Inflammatory macrophage treated with lipopolysaccharide for 4 hours (primary cell): ENCODE results near the gene KRT9.
"Not testable (repeated sequence)": the region's sequence is repeated elsewhere in the genome, so short reads cannot be mapped to it uniquely, and the experiment has no call there.

Experiments used
- DNase-seq: peaks from one replicate; pipeline ENCODE4 v3.0.0-alpha.2; 2020

Gene KRT9, protein sequence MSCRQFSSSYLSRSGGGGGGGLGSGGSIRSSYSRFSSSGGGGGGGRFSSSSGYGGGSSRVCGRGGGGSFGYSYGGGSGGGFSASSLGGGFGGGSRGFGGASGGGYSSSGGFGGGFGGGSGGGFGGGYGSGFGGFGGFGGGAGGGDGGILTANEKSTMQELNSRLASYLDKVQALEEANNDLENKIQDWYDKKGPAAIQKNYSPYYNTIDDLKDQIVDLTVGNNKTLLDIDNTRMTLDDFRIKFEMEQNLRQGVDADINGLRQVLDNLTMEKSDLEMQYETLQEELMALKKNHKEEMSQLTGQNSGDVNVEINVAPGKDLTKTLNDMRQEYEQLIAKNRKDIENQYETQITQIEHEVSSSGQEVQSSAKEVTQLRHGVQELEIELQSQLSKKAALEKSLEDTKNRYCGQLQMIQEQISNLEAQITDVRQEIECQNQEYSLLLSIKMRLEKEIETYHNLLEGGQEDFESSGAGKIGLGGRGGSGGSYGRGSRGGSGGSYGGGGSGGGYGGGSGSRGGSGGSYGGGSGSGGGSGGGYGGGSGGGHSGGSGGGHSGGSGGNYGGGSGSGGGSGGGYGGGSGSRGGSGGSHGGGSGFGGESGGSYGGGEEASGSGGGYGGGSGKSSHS

DNA sequence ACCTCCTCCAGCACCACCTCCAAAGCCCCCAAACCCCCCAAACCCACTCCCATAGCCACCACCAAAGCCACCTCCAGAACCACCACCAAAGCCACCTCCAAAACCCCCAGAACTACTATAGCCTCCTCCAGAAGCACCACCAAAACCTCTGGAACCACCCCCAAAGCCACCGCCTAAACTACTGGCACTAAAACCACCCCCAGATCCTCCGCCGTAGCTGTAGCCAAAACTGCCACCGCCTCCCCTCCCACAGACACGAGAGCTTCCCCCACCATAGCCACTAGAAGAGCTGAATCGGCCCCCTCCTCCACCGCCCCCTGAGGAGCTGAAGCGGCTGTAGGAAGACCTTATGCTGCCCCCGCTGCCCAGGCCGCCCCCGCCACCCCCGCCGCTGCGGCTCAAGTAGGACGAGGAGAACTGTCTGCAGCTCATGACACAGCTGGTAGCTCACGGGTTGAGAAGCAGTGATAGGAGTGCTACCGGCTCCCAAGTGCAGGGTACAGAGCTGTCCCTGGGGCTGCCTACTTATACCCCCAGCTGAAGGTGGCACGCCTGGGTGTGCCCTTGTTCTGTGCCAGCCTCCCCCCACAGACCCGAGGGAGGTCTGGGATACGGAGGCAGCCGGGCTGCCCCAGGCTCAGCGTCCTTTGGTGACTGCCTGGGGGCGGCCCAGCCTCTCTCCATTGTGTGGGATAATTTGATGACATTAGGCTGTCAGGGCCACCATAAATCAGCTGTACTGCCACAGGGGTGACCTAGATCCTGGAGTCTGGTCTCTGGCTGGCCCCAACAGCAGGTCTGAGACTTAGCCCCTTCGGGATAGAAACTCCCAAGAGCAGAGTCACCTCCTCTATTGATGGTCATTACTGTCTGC lies at the start of gene KRT9:
KRT9 (minus strand) TSS at position 499 of the 874 bp plus-strand sequence; CDS start at position 432, 67 bp downstream.
- DNase-seq = no peak

DNA sequence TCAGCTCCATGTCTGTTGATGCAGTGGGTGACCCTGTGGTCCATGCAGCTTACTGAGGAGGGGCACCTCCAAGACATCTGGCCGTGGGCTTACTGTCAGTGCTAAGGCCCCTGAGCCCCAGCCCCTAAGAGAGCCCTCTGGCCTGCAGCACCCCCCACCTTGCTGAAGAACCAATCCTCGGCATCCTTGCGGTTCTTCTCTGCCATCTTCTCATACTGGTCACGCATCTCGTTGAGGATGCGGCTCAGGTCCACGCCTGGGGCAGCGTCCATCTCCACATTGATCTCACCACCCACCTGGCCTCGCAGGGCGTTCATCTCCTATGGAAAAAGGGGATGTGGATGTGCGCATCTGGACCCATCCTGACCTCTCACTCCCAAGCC lies 49.6 kb upstream of the KRT9 start:
- not testable (repeated sequence) for DNase-seq

DNA sequence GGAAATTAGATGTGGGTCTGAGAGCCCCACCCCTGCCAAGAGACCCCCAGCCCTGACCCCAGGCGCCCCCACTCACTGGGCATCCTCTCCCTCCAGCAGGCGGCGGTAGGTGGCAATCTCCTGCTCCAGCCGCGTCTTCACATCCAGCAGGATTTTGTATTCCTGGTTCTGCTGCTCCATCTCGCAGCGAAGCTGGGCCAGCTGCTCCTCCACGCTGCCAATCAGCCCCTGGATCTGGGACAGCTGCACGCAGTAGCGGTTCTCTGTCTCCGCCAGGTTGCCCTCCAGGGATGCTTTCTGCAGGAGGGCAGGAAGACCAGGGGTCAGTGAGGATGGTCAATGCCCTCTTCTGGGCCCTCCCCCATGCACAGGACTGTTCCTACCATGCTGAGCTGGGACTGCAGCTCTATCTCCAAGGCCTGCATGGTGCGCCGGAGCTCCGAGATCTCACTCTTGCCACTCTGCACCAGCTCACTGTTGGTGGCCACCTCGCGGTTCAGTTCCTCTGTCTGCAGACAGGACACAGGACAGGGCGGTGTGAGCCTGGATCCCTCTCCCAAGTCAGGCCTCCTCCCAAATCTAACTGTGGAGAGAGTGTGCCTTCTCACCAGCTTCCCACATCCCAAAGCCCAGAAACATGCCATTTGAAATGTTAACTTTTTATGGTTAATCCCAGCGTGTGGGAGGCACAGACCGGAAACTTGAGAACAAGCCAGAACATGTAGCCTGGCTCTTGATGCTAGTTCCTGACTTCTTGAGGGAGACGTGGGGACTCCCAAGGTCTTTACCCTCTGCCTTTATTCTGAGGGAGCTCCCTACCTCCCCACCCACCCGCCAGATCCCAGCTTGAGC lies 49.0 kb upstream of the KRT9 start:
- DNase-seq = no peak

DNA sequence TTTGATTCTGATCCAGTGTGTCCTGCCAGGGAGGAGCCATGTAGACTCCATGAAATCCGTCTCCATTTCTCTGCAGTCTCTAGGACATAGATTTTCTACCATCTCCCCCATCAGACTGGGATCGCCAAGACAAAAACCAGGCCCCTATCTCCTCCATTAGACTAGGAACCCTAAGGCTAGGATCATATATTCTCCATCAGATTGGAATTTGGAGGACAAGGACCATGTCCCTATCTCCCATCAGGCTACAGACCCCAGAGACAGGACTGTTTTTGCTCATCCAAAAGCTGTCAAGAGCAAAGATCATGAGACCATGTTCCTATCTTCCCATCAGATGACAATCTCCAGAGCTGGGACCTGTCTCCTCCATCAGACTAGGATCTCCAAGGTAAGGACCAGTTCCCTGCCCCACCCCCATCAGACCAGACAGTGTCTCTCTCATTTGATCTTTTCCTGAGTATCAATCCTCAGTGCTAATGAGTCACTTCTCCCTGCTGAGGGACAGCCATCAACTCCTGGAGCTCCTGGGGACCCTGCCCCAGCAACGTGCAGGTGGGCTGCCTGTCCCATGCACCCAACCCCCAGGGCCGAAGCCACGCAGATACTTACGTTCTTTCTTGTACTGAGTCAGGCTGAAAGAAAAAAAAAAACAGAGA lies 48.2 kb upstream of the KRT9 start:
- not testable (repeated sequence) for DNase-seq

DNA sequence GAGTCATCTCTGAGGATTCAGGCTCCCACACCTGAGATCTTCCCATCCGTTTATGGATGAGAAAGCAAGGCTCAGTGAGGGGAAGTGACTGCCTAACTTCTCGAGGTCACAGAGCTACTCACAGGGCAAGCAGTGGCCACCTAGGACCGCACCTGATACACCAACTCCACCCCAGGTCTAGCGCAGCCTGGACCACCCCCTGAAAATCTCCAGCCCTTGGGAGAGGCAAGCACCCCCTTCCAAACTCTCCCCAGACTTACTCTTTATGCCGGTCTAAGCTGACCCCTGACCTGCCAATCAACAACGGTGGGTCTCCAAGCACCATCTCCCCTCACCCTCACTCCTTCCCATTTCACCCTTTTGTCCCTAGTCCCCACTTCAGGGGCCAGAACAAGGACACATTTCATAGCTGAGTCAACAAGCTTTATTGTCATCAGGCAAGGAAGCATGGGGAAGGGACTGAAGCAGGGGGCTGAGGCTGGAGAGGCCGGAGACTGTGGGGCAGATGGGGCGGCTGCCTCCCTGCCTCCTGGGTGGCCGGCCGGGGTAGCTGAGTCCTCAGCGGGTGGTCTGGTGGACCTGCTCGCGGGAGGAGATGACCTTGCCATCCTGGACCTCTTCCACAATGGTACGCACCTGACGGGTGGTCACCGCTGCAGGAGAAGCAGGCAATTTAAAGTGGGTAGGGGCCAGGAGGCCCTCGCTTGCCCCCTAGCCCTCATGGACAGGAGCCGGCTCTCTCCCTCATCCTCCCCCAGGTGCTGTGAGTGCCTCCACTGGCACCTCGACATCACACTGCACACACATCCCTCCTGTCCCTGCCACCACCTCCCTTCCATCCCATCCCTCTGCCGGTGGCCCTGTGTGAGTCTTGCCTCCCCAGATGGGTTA lies 47.4 kb upstream of the KRT9 start:
- DNase-seq = no peak

DNA sequence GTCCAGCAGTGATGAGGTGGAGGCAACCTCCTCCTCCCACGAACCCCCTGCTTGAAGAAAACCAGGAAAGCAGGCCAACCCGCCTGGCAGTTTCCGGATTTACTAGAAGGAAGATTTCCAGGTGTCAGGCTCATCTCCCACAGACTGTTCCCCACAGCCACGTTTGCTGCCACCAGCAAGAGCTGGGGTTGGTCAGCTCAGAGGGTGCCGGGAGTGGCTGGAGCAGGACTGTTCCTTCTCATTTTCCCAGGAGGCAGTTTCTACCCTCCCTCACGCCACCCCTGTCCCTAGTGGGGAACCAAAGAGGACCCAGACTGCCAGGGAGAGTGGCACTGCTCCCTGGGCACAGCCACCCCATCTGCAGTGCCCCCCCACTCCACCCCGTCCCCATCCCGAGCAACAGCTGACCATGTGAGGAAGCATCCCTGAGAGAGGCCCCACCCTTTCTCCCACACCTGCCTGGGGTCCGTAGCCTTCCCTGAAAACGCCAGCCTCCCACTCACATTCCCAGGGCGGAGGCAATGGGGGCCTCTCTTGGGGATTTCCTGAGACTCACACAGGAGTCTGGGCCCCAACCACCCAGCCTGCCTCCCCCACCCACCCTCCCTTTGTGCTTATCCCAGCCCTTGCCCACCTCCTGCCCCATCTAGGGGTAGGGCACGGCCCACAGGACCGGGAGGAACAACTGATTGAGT lies 46.6 kb upstream of the KRT9 start:
- no peak for DNase-seq

DNA sequence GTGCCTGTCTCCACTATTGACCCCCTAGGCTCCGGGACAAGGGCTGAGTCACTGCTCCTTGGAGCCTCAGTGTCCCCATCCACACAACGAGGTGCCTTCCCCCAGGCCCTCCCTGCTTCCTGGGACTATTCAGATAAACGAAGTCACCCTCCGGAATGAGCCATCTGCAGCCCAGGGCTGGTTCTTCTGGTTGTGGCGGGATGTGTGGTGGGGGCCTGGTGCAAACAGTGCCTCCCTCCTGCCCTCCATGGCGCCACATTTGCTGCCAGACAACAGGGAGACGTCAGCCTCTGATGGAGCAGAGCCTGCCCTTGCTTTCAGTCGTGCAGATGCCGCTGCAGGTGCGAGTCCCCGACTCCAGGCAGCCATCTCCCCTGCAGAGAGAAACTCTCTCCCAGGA lies 45.8 kb upstream of the KRT9 start:
- DNase-seq = no peak

DNA sequence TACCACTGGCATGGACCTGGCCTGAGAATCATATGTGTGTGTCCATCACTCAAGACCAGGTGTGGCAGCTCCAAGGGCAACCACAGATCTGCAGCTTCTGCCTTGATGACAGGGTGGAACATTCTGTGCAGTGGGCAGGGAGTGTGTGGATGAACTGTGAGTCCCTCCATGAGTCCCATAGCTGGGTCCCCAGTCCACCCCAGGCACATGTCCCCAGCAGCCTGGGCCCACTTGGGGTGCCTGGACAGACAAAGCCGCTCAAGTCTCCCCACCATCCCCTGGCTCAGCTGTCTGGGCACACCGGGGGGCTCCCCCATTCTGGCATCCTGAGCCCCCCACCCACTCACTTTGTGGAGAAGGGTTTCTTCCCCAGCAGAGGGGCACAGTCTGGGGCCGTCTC lies 45.3 kb upstream of the KRT9 start:
- no peak for DNase-seq

DNA sequence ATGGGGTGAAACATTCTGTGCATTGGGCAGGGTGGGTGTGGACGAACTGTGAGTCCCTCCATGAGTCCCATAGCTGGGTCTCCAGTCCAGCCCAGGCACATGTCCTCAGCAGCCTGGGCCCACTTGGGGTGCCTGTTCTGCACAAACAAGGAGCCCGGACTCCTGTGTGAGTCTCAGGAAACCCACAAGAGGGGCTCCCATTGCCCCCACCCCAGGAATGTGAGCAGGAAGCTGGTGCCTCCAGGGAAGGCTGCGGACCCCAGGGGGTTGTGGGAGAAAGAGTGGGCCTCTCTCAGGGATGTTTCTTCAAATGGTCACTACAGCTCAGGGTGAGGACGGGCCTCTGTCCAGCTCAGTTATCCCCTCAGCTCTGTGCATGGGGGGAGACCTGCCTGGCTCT lies 44.6 kb upstream of the KRT9 start:
- not testable (repeated sequence) for DNase-seq

DNA sequence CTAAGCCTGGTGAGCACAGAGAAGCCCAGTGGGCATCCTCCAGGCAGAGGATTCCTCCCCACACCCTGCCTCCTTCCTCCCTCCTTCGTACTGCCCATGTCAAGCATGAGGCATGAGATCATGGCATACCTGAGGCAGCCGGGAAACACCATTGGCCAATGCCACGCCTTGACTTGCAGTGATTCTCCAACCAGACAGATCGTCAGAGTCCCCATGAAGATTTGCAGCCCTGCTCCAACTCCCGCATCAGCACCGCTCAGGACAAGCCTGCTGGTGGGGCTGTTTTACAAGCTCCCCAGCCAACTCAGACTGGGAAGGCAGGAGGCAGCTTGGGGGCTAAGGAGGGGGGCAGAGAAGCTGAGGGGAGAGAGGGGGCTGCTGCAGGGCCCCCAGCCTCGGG lies 43.6 kb upstream of the KRT9 start:
- DNase-seq = no peak

DNA sequence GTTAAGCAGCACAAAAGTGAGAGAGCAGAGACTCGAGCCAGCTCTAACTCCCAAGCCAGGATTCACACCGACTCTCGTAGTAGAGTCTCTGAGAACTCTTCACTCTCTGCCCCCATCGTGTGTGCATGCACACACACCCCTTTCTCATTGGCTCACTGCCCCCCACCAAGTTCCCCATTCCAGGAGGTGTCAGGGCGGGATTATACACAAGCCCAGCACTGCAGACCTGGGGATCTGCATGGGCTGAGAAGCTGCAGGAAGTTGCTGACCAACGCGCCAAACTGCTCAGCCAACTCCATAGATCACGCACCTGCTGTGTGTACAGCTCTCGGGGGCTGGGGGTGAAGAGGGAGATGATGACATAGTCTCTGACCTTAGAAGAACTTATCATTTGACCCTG lies 42.9 kb upstream of the KRT9 start:
- not testable (repeated sequence) for DNase-seq

DNA sequence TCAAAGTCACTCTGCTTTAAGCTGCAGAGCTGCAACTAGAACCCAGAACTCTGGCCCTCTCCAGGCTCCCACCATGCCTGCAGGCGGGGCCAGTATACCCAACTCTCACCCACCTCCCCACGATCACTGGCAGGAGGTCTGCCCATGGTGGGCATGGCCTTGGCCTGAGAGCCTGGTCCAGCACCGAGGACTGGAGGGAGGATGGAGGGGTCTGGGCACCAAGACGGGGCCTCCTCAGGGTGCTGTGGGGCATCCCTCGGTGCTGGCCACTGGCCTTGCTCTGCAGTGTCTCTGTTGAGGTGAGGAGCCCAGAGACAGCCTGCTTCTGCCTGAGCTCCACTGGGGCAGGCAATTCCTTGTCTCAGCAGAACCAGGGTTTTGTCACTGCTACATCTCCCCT lies 42.2 kb upstream of the KRT9 start:
- no peak for DNase-seq

DNA sequence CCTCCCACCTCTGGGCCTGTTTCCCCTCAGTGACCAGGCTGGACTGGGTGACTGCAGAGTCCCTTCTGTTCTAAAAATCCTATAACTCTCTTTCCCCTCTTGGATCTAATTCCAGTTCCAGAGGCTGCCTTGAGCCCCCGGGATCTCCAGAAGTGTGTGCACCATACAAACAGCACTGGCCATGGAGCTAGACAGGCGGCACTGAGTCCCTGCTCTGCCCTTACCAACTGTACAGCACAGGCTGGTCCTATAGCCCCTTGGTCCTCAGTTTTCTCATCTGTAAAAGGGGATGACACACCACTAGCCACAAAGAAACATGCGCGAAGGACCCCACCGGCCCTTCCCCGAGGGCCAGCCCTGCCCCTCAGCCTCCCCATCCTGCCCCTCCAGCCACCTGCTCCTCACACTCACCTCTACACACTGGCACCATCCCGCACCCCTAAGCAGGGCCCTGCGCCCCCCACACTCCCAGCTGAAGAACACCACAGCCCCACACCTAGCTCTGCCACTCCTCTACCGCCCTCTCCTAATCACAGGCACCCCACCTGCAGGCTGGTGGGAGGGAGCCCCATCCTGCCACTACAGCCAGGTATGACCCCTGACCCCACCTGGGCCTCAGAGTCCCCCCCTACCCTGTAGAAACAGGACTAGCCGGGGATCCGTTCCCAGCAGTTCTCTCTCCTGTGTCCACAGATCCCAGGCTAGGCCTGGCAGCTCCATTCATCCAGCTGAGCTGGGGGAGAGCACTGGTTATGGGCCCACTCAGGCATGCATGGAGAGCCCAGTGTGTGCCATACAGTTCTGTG lies 41.6 kb upstream of the KRT9 start:
- no peak for DNase-seq

DNA sequence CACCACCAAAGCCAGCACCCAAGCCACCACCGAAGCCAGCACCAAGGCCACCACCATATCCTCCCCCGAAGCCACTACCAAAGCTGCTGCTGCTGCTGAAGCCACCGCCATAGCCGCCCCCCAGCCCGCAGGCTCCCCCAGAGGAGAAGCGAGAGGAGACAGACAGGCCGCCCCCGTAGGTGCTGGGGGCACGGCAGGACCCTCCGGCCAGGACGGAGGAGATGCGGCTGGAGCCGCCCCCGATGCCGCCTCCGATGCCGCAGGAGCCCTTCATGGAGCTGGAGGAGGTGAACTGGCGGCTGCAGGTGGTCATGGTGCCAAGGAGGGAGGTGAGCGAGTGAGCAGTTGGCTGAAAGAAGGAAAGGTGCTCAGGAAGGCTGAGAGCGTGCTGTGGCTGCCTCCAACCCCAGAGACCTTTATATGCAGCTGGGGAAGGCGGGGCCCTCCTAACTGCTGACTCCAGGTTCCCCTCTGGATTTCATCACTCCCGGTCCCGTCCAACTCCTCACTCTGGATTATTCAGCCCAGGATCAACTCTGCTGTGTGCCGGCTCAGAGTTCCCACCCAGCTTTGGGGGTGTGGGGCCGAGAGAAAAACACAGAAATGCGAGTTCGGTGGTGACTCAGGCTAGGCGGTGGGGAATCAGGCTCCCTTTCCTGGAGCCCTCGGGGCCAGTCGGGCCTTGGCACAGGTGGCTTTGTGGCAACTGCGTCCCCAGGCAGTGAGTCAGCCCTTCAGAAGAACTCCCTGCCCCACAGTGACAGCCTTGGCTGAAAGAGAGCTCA lies 40.7 kb upstream of the KRT9 start, which contains the start of gene KRT16:
KRT16 (minus strand) TSS at position 392 of the 785 bp plus-strand sequence; CDS start at position 313, 79 bp downstream.
- DNase-seq = not testable (repeated sequence)

DNA sequence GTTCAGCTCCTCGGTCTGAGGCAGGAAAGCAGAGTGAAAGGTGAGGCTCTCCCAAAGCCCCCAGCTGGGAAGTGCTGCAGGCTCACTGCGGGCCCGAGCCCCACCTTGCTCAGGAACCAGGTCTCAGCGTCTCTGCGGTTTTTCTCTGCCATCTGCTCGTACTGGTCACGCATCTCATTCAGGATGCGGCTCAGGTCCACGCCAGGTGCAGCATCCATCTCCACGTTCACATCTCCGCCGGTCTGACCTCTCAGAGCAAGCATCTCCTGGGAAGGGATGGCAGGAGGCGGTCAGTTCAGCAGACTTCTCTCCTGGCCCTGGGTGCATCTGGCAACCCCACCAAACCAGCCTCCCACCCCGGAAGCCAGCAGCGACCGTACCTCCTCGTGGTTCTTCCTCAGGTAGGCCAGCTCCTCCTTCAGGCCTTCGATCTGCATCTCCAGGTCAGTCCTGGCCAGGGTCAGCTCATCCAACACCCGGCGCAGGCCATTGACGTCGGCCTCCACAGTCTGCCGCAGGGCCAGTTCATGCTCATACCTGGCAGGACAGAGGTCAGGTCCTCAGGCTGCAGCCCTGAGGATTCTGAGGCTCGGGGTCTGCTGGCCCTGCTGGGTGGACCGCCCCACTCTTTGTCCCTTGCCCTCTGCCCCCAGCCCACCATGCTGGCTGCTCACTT lies 39.2 kb upstream of the KRT9 start:
- no peak for DNase-seq

DNA sequence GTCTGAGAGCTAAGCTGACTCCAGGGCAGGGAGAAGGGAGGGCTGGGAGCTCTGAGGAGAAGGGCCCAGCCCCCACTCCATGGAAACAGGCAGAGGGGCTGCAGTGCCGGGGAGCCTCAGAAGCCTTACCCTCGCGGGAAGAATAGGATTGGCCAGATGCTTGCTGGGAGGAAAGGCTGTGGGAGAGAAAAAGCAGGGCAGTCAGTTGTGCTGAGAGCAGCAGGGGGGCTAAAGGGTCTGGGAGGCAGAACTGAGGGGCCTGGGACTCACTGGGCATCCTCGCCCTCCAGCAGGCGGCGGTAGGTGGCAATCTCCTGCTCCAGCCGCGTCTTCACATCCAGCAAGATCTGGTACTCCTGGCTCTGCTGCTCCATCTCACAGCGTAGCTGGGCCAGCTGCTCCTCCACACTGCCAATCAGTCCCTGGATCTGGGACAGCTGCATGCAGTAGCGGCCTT lies 38.2 kb upstream of the KRT9 start:
- not testable (repeated sequence) for DNase-seq

DNA sequence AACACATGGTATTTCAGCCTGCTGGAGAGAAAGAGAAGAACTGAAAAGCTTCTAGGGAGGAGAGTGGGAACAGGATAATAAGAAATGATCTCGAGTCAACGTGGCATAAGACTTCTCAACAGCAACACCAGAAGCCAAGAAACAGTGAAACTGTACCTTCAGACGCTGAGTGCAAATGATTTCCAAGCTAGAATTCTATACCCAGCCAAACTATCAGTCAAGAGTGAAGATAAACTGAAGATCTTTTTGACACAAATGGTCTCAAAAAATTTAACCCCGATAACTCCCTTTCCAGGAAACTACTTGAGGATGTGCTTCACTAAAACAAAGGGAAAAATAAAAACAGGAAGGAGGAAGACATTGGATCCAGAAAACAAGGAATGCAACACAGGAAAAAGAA lies 35.1 kb upstream of the KRT9 start:
- not testable (repeated sequence) for DNase-seq

DNA sequence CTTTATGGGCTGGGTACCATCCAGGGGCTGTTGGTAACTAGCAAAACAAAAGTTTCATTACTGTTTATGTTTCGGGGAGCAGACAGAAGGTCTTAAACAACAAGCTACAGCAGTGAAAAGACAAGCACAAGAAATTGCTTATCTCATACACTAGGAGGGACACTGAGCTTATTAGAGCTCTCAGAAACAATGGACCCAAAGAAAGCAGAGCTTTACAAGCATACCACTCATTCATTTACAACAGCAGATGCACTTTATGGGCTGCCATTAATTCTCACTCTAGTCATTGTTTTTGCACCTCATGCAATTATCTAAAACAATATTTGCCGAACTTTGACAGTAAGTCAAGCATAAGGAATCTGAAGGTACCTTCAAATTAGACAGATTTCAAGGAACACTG lies 30.7 kb upstream of the KRT9 start:
- DNase-seq = no peak
